ENCODE data around the gene CLEC5A. TPM values are rescaled to one million over a fixed set of nuclear protein-coding genes. Genes with fewer than 3 reads are reported as not detected.

The CLEC5A gene
- total and polyA plus RNA-seq, 2 of the 8 experiments (the other 6 are each of a cell fraction or from before 2014, with no cell fraction given), result not detected

- TF ChIP-seq CHD7 (IDR thresholded peaks at IDR 0.05; ENCODE audit: insufficient replicate concordance, low read length), result no peak
- TF ChIP-seq YY1 (IDR thresholded peaks at IDR 0.05; ENCODE audit: low read depth, low read length), result no peak
- no peak for TF ChIP-seq FOSL1 (IDR thresholded peaks at IDR 0.05; ENCODE audit: insufficient read depth, low read depth, low read length)
- no peak for TF ChIP-seq HDAC6 (IDR thresholded peaks at IDR 0.05; ENCODE audit: low read depth, low read length)
- no peak for TF ChIP-seq RFX5 (IDR thresholded peaks at IDR 0.05; ENCODE audit: borderline replicate concordance, low read depth, low read length)
- TF ChIP-seq BACH1 (IDR thresholded peaks at IDR 0.05; ENCODE audit: low read length), result no peak
- TF ChIP-seq CHD2 (IDR thresholded peaks at IDR 0.05; ENCODE audit: low read length), result no peak
- no peak for TF ChIP-seq SP4 (IDR thresholded peaks at IDR 0.05; ENCODE audit: low read length)
- TF ChIP-seq EP300 (IDR thresholded peaks at IDR 0.05; ENCODE audit: borderline replicate concordance in 1 of 2, low read depth in 2 of 2, low read length in 2 of 2), result no peak
These were observed 40.1 kb upstream of the CLEC5A start (continued) for GRCh38 chr7:141986923-141987322.
